Stimulated activated CD4-positive, alpha-beta T cell treated with anti-CD3 and anti-CD28 coated beads, TNF-alpha, amount 100 ng/mL, for 4 hours (primary cell): ENCODE data around the gene CFB.
A peak's percentile ranks its signal among the peaks of the same experiment; 100 is the strongest.
"Not testable (repeated sequence)": the region's sequence is repeated elsewhere in the genome, so short reads cannot be mapped to it uniquely, and the experiment has no call there.

Experiments used
- DNase-seq, 3 experiments: peaks; one replicate each; pipeline ENCODE4 v3.0.0-alpha.2; 2020; ENCODE audit warnings: low read depth in 3 of 3

The CFB gene

DNA sequence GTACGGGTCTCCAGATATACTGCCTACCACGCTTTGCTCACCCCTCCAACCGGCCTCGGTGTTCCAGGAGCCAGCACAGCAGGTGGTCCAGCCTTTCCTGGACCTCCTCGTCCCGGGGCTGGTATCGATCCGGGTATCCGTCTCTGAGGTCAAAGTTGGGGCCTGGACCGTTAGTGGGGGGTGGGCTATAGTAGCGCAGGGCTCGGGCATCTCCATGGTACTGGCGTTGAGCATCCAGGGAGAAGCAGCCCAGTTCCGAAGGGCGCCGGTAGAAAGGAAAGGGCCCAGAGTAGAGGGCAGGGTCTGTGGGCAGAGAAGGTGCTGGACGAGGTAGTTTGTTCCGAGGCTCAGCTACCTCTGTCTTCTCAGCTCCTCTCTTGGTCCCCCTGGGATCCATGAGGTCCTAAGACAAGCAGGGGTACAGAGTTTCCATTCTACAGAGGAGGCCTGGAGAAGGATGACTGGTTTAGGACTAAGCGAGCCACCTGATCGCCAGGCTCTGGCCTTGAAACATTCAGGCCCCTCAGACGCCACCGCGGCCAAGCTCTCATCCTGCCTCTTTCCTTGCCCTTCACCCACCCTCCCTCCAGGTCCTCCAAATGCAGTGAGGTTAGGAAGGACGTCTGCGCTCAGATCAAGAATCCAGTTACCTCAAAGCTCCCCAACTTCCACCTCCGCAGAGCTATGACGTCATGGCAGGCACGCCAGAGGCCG lies 25.5 kb downstream of the CFB start:
- DNase-seq: no peak

DNA sequence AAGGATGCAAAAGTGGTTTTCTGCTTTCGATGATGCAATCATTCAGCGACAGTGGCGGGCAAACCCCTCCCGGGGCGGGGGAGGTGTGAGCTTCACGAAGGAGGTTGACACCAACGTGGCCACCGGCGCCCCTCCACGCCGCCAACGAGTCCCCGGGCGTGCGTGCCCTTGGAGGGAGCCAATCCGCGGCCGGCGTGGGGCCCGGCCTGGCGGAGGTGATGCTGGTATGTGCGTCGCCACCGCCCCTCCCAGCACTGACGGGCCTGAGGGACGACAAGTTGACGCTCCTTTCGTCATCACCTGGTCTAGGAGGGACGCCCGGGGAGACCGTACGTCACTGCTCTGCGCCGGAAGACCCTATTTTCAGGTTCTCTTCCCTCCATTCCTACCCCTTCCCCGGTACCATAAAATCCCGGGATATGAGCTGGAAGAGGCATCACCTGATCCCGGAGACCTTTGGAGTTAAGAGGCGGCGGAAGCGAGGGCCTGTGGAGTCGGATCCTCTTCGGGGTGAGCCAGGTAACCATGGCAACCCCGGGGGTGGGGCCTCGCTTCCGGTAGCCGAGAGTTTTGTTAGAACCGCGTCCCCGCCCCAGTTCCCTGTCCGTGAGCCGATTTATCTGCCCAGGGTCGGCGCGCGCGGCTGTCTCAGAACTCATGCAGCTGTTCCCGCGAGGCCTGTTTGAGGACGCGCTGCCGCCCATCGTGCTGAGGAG lies 26.3 kb downstream of the CFB start, which contains the start of gene DXO:
Gene DXO (minus strand): TSS at position 146 of the 716 bp plus-strand sequence. CDS start 463 bp downstream, outside the sequence.
- DNase-seq: peak; percentile 88 to 98 (median 97)

DNA sequence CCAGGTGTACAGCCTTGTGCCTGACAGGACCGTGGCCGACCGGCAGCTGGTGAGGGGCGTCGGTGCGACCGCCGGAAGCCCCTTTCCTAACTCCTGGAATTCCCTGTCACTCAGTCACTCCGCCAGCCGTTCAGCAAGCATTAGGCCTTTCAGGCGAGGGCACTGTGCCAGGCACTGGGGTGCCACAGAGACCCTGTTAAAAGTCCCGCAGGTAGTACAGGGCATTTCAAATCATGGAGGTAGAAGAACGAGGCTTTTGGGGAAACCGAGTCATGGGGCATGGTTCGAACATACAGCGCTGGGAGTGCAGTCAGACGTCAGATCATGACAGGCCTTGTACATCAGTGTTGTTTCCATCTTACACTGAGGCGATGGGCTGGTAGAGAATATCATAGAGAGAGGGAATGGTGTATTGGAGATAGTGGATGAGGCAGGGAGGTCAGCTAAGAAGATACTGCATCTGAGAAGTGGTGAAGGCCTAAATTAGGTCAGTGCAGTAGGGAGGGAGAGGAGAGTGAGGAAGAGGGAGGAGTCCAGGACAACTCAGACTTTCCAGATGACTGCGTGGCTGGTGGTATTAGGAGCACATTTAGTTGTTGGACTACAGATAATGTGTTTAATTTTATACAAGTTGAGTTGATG lies 26.9 kb downstream of the CFB start:
- no peak for DNase-seq

DNA sequence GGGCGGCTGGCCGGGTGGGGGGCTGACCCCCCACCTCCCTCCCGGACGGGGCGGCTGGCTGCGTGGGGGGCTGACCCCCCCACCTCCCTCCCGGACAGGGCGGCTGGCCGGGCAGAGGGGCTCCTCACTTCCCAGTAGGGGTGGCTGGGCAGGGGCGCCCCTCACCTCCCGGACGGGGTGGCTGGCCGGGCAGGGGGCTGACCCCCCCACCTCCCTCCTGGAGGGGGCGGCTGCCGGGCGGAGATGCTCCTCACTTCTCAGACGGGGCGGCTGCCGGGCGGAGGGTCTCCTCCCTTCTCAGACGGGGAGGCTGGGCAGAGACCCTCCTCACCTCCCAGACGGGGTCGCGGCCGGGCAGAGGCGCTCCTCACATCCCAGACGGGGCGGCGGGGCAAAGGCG lies 30.2 kb downstream of the CFB start:
- DNase-seq: not testable (repeated sequence)

DNA sequence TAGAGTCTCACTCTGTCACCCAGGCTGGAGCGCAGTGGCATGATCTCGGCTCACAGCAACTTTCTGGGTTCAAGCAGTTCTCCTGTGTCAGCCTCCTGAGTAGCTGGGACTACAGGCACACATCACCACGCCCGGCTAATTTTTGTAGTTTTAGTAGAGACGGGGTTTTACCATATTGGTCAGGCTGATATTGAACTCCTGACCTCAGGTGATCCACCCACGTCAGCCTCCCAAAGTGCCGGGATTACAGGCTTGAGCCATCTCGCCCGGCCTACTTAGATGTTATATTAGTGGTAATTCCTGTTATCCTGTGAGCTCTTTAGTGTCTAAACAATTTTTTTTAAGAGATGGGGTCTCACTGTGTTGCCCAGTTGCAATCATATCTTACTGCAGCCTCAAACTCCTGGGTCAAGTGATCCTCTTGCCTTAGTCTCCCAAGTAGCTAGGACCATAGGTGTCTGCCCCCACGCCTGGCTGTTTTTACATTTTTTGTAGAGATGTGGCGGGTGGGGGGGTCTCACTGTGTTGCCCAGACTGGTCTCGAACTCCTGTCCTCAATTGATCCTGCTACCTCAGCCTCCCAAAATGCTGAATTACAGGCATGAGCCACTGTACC lies 32.0 kb downstream of the CFB start:
- no peak for DNase-seq

DNA sequence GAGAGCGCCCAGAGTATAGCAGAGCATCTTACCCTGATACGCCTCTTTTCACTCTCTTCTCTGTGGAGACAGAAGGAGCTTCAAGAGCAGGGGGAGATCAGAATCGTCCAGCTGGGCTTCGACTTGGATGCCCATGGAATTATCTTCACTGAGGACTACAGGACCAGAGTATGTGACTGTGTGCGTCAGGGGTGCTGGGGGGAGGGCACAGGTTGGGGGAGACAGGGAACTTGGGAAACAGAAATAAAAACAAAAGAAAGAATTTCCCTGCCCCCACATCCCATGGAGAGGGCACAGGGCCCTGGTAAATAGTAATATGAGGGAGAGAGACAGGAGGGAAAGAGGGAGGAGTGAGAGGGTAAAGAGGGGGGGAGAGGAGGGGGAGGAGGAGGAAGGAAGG lies 32.9 kb downstream of the CFB start:
- no peak for DNase-seq

DNA sequence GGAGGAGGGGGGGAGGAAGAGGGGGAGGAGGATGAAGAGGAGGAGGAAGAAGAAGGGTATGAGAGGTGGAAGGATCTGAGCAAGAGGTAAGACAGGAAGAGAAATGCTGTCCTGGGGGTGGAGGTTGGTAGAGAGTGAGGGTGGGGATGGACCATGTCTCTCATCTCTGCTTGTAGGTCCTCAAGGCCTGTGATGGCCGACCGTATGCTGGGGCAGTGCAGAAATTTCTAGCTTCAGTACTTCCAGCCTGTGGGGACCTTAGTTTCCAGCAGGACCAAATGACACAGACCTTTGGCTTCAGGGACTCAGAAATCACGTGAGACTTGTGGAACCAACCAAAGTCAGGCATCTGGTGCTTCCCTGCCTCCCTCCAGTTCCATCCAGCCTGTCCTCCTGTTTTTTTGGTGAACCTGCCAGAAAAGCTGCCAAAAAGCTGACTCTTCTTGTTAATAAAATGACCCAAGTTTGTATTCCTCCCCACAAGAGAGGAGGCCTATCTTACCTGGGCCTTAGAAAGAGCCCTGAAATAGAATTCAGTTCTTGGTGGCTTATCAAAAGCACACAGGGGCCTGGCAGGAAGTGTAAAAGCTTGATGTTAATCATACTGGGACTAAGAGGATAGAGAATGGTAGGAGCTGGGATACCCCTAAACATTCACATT lies 33.5 kb downstream of the CFB start:
- no peak for DNase-seq

DNA sequence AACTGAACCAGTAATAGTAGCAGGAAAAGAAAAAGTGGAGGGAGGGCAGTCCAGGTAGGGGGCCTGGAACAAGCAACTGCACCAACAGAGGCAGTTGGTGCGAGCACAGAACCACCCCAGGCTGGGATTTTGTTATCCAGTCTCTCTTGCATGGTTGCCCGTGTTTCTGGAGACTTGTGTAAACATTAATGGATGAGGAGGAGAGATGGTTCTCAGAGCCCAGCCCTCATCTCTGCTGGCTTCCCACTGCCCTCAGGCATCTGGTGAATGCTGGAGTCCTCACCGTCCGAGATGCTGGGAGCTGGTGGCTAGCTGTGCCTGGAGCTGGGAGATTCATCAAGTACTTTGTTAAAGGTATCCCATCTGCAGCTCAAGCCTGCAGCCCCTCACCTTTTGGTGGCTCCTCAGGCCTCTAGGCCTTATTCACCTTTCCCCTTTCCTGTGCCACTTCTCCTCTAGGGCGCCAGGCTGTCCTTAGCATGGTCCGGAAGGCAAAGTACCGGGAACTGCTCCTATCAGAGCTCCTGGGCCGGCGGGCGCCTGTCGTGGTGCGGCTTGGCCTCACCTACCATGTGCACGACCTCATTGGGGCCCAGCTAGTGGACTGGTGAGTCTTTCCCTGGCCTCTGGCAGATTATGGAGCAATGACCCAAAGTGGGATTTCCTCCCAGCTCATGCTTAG lies 34.4 kb downstream of the CFB start:
- DNase-seq: not testable (repeated sequence)

DNA sequence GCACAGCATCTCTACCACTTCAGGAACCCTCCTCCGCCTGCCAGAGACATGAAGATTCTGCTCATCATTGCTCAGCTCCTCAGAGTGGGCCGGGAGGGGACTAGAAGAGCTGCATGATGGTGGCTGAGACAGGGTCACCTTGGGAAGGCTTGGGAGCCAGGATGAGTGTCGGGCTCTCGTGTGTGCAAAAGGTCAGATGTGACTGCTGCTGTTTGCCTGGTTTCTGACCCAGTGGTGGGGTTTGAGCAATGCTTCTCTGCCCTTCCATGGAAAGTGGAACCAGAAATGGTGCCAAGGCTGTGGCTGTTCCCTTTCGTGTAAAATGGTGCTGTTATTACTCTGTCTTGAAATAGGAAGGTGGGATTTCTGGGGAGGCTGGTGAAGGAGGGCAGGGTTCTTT lies 35.1 kb downstream of the CFB start:
- not testable (repeated sequence) for DNase-seq

DNA sequence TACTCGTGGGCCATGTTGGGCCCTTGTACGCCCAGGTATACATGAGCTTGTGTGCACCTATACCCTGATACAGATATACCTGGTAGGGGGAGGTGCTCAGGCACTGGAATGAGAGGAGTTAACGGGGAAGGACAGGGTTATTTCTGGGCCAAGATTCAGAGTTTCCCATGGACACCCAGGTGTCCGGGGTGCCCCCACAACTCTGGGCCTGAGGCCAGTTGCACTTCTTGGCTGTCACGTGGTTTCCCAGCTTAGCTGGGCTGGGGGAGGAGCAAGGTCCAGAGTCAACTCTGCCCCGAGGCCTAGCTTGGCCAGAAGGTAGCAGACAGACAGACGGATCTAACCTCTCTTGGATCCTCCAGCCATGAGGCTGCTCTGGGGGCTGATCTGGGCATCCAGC lies 35.8 kb downstream of the CFB start, which contains the start of gene C4A:
Gene C4A (plus strand): TSS at position 314 of the 400 bp plus-strand sequence. CDS start 51 bp downstream, at position 365.
- DNase-seq: not testable (repeated sequence)

DNA sequence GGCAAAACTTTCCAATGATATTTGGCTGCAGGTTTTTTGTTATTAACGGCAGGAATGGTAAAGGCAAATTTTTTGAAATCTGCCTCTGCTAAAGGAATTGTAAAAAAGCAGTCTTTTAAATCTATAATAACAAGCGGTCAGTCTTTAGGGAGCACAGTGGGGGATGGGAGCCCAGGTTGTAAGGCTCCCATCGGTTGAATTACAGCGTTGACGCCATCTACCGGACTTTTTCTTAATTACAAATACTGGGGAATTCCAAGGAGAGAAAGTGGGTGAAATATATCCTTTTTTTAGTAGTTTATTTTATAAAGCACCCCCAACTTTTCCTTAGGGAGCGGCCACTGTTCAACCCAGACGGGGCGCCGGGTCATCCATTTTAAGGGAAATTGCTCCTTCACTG lies 43.5 kb downstream of the CFB start:
- not testable (repeated sequence) for DNase-seq

DNA sequence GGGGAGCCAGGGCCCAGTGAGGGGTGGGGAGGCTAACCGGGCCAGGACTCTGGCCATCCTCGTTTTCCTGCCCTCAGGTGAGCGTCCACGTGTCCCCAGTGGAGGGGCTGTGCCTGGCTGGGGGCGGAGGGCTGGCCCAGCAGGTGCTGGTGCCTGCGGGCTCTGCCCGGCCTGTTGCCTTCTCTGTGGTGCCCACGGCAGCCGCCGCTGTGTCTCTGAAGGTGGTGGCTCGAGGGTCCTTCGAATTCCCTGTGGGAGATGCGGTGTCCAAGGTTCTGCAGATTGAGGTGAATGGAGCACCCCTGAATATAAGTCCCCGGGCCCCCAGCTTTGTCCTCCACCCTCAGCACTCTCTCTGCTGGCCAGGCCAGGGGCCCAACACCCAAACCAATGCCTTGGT lies 48.5 kb downstream of the CFB start:
- not testable (repeated sequence) for DNase-seq

DNA sequence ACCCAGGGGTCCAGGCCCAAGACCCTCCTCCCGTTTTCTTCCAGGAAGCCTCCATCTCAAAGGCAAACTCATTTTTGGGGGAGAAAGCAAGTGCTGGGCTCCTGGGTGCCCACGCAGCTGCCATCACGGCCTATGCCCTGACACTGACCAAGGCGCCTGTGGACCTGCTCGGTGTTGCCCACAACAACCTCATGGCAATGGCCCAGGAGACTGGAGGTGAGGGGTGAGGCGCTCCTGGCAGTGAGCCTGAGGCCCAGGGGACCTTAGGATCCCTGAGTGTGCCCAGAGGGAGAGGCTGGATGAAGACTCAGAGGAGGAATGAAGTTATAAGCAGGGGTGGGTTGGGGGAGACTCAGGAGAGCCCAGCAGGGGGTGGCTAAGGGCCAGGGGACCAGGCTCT lies 50.5 kb downstream of the CFB start:
- not testable (repeated sequence) for DNase-seq
